ENCODE data around the gene TUB.

TUB gene

GRCh38 chr11:8080674-8081590, at the start of gene TUB:
Gene TUB, plus strand, starts transcription at chr11:8081211. Its CDS starts 300 bp downstream, at chr11:8081511.
- H3K4me3 ChIP-seq (ENCODE audit: low read depth, low read length): peak within 1 kb of the TSS; percentile 74
- H3K9ac ChIP-seq (ENCODE audit: low read depth, low read length): no peak within 1 kb of the TSS
- H3K4me1 ChIP-seq (ENCODE audit: control insufficient read depth, insufficient read depth, low read length): peaks cover 7% of the 10 kb centered on the region
- no peaks in the 10 kb centered on the region for H3K36me3 ChIP-seq (ENCODE audit: control insufficient read depth, insufficient read depth, low read length)
- H3K27me3 ChIP-seq (ENCODE audit: control insufficient read depth, insufficient read depth, low read length): peaks cover 28% of the 10 kb centered on the region
- no peaks in the 10 kb centered on the region for H3K9me3 ChIP-seq (ENCODE audit: control insufficient read depth, insufficient read depth, low read length)

- H3K9me3 ChIP-seq (ENCODE audit: control insufficient read depth, insufficient read depth, low read length): no peaks in the 10 kb centered on the region
- H3K4me1 ChIP-seq (ENCODE audit: control insufficient read depth, insufficient read depth, low read length): peaks cover 3% of the 10 kb centered on the region
- no peak overlapping the region for H3K4me3 ChIP-seq (ENCODE audit: low read depth, low read length)
- peaks cover 23% of the 10 kb centered on the region for H3K27me3 ChIP-seq (ENCODE audit: control insufficient read depth, insufficient read depth, low read length)
- no peaks in the 10 kb centered on the region for H3K36me3 ChIP-seq (ENCODE audit: control insufficient read depth, insufficient read depth, low read length)
- peak overlapping the region; percentile 12 for H3K9ac ChIP-seq (ENCODE audit: low read depth, low read length)
These were observed 49.5 kb upstream of the TUB start for GRCh38 chr11:8031248-8032115.

GRCh38 chr11:8032122-8032521, 48.9 kb upstream of the TUB start:
- peaks cover 3% of the 10 kb centered on the region for H3K4me1 ChIP-seq (ENCODE audit: control insufficient read depth, insufficient read depth, low read length)
- peaks cover 23% of the 10 kb centered on the region for H3K27me3 ChIP-seq (ENCODE audit: control insufficient read depth, insufficient read depth, low read length)
- no peaks in the 10 kb centered on the region for H3K9me3 ChIP-seq (ENCODE audit: control insufficient read depth, insufficient read depth, low read length)
- no peak overlapping the region for H3K9ac ChIP-seq (ENCODE audit: low read depth, low read length)
- no peaks in the 10 kb centered on the region for H3K36me3 ChIP-seq (ENCODE audit: control insufficient read depth, insufficient read depth, low read length)
- H3K4me3 ChIP-seq (ENCODE audit: low read depth, low read length): no peak overlapping the region

- H3K9ac ChIP-seq (ENCODE audit: low read depth, low read length): no peak overlapping the region
- no peaks in the 10 kb centered on the region for H3K36me3 ChIP-seq (ENCODE audit: control insufficient read depth, insufficient read depth, low read length)
- H3K27me3 ChIP-seq (ENCODE audit: control insufficient read depth, insufficient read depth, low read length): peaks cover 23% of the 10 kb centered on the region
- no peaks in the 10 kb centered on the region for H3K9me3 ChIP-seq (ENCODE audit: control insufficient read depth, insufficient read depth, low read length)
- H3K4me3 ChIP-seq (ENCODE audit: low read depth, low read length): peak overlapping the region; percentile 37
- H3K4me1 ChIP-seq (ENCODE audit: control insufficient read depth, insufficient read depth, low read length): peaks cover 3% of the 10 kb centered on the region
These were observed 48.3 kb upstream of the TUB start for GRCh38 chr11:8032576-8033304.

- Histone ChIP-seq H3K4me1 (ENCODE audit: control insufficient read depth, insufficient read depth, low read length) (peaks cover 3% of the 10 kb centered on the region), H3K36me3 (ENCODE audit: control insufficient read depth, insufficient read depth, low read length) (no peaks in the 10 kb centered on the region), H3K4me3 (ENCODE audit: low read depth, low read length) (no peak overlapping the region), H3K9ac (ENCODE audit: low read depth, low read length) (no peak overlapping the region), H3K27me3 (ENCODE audit: control insufficient read depth, insufficient read depth, low read length) (peaks cover 23% of the 10 kb centered on the region), H3K9me3 (ENCODE audit: control insufficient read depth, insufficient read depth, low read length) (no peaks in the 10 kb centered on the region)
These were observed 47.5 kb upstream of the TUB start for GRCh38 chr11:8033305-8034105.

- no peak overlapping the region for H3K4me3 ChIP-seq (ENCODE audit: low read depth, low read length)
- peaks cover 3% of the 10 kb centered on the region for H3K4me1 ChIP-seq (ENCODE audit: control insufficient read depth, insufficient read depth, low read length)
- no peaks in the 10 kb centered on the region for H3K36me3 ChIP-seq (ENCODE audit: control insufficient read depth, insufficient read depth, low read length)
- H3K9ac ChIP-seq (ENCODE audit: low read depth, low read length): no peak overlapping the region
- peaks cover 23% of the 10 kb centered on the region for H3K27me3 ChIP-seq (ENCODE audit: control insufficient read depth, insufficient read depth, low read length)
- H3K9me3 ChIP-seq (ENCODE audit: control insufficient read depth, insufficient read depth, low read length): no peaks in the 10 kb centered on the region
These were observed 46.9 kb upstream of the TUB start for GRCh38 chr11:8034106-8034585.

GRCh38 chr11:8034604-8035190, 46.3 kb upstream of the TUB start:
- Histone ChIP-seq H3K4me1 (ENCODE audit: control insufficient read depth, insufficient read depth, low read length) (peaks cover 3% of the 10 kb centered on the region), H3K9me3 (ENCODE audit: control insufficient read depth, insufficient read depth, low read length) (no peaks in the 10 kb centered on the region), H3K9ac (ENCODE audit: low read depth, low read length) (no peak overlapping the region), H3K27me3 (ENCODE audit: control insufficient read depth, insufficient read depth, low read length) (peaks cover 23% of the 10 kb centered on the region), H3K4me3 (ENCODE audit: low read depth, low read length) (no peak overlapping the region), H3K36me3 (ENCODE audit: control insufficient read depth, insufficient read depth, low read length) (no peaks in the 10 kb centered on the region)

- Histone ChIP-seq H3K4me3 (ENCODE audit: low read depth, low read length) (no peak overlapping the region), H3K27me3 (ENCODE audit: control insufficient read depth, insufficient read depth, low read length) (peaks cover 18% of the 10 kb centered on the region), H3K36me3 (ENCODE audit: control insufficient read depth, insufficient read depth, low read length) (no peaks in the 10 kb centered on the region), H3K9ac (ENCODE audit: low read depth, low read length) (no peak overlapping the region), H3K4me1 (ENCODE audit: control insufficient read depth, insufficient read depth, low read length) (peaks cover 3% of the 10 kb centered on the region), H3K9me3 (ENCODE audit: control insufficient read depth, insufficient read depth, low read length) (no peaks in the 10 kb centered on the region)
These were observed 45.7 kb upstream of the TUB start for GRCh38 chr11:8035200-8035855.

- no peak overlapping the region for H3K9ac ChIP-seq (ENCODE audit: low read depth, low read length)
- H3K4me1 ChIP-seq (ENCODE audit: control insufficient read depth, insufficient read depth, low read length): peaks cover 3% of the 10 kb centered on the region
- H3K9me3 ChIP-seq (ENCODE audit: control insufficient read depth, insufficient read depth, low read length): no peaks in the 10 kb centered on the region
- no peaks in the 10 kb centered on the region for H3K36me3 ChIP-seq (ENCODE audit: control insufficient read depth, insufficient read depth, low read length)
- H3K4me3 ChIP-seq (ENCODE audit: low read depth, low read length): no peak overlapping the region
- H3K27me3 ChIP-seq (ENCODE audit: control insufficient read depth, insufficient read depth, low read length): peaks cover 11% of the 10 kb centered on the region
These were observed 44.8 kb upstream of the TUB start for GRCh38 chr11:8036002-8036802.

GRCh38 chr11:8036986-8037385, 44.0 kb upstream of the TUB start:
- Histone ChIP-seq H3K9ac (ENCODE audit: low read depth, low read length) (no peak overlapping the region), H3K4me1 (ENCODE audit: control insufficient read depth, insufficient read depth, low read length) (peaks cover 3% of the 10 kb centered on the region), H3K27me3 (ENCODE audit: control insufficient read depth, insufficient read depth, low read length) (peaks cover 10% of the 10 kb centered on the region), H3K9me3 (ENCODE audit: control insufficient read depth, insufficient read depth, low read length) (no peaks in the 10 kb centered on the region), H3K4me3 (ENCODE audit: low read depth, low read length) (no peak overlapping the region), H3K36me3 (ENCODE audit: control insufficient read depth, insufficient read depth, low read length) (no peaks in the 10 kb centered on the region)

All from iPS-15b (cell line).